T47D (cell line): ENCODE measurements around the gene KHDC4.

Experiments used
- DNase-seq, 2 experiments: peaks; one replicate each; pipeline versions ENCODE4 v3.0.0 to v3.0.0-alpha.2; 2011 to 2012; ENCODE audit warnings: low read depth in 1 of 2, low spot score in 1 of 2
- JUND ChIP-seq: IDR thresholded peaks from 2 replicates; pipeline ENCODE4 v1.6.1; 2012; ENCODE audit warnings: low read depth
- in situ Hi-C: cut with HindIII; loops from 2 replicates; pipeline ENCODE4 v1.10.0; 2016; ENCODE audit warnings: low sequenced_read_pairs, low pct_unique_long_range_greater_than_20kb

KHDC4 gene

DNA sequence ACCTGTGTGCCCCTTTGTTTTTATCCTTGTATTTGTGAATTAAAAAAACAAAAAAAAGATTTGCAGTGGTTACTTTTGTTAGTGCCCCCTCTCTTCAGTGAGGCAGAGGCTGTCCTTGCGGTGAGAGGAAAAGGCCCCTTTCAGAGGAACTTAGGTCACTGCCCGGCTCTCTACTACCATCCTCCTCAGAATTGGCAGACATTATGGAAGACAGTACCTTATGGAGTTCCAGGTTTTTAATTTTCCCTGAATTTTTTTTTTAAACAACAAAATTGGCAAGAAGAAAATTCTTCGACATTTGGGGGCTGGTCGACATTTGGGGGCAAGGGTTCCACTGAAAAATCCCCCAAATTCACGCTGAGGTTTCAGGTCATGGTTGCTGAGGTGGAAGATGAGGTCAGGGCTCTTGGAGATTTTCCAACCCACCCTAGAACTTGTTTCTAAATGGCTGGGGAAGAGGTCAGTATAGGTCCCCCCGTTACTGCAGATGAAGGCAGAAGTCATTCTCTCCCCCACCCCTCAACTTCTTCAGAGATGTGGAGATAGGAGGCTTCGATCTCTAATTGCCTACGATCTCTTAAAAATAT lies 12.5 kb upstream of the KHDC4 start:
- TF ChIP-seq JUND = no peak
- DNase-seq = no peak
- in situ Hi-C loops = no loop called here

DNA sequence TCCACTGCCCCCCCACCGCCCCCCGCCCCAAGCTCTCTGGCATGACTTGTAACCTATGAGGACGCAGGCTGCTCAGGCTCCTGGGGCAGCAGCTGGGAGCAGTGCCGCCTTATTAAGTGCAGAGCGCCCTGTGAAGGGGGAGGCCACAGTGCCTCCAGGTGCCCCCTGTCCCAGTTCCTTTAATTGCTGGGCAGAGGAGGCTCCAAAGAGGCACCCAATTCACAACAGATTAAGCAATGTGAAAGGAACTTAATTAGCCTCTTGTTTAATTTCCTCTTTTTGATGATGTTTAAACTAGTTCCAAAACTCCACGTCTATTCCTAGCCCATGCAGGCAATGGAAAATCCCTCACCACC lies 10.2 kb upstream of the KHDC4 start:
- DNase-seq = no peak
- in situ Hi-C loops = no loop called here

DNA sequence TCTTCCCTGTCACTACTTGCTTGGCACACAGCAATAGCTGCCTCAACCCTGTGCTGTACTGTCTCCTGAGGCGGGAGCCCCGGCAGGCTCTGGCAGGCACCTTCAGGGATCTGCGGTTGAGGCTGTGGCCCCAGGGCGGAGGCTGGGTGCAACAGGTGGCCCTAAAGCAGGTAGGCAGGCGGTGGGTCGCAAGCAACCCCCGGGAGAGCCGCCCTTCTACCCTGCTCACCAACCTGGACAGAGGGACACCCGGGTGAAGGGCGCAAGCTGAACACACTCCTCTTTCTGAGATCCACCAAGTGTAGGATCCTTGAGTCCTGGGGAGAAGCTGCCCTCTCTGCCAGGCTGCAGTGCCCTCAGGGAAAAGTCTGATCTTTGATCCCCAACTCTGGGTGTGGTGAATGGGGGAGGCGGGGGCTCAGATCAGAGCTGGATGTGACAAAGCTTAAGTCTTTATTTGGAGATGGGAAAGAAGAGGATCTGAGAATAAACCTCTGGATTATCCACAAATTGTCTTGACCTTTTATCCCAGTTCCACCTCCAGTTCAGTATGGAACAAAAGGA lies 8.4 kb upstream of the KHDC4 start:
- in situ Hi-C loops = no loop called here

More for the DNA sequence above, 10.2 kb upstream of the KHDC4 start:
- TF ChIP-seq JUND = no peak

DNA sequence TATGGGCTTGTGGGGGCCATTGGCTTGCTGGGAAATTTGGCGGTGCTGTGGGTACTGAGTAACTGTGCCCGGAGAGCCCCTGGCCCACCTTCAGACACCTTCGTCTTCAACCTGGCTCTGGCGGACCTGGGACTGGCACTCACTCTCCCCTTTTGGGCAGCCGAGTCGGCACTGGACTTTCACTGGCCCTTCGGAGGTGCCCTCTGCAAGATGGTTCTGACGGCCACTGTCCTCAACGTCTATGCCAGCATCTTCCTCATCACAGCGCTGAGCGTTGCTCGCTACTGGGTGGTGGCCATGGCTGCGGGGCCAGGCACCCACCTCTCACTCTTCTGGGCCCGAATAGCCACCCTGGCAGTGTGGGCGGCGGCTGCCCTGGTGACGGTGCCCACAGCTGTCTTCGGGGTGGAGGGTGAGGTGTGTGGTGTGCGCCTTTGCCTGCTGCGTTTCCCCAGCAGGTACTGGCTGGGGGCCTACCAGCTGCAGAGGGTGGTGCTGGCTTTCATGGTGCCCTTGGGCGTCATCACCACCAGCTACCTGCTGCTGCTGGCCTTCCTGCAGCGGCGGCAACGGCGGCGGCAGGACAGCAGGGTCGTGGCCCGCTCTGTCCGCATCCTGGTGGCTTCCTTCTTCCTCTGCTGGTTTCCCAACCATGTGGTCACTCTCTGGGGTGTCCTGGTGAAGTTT lies 7.8 kb upstream of the KHDC4 start:
- no peak for TF ChIP-seq JUND
- in situ Hi-C loops = no loop called here
- DNase-seq = no peak

More for the DNA sequence above, 8.4 kb upstream of the KHDC4 start:
- no peak for TF ChIP-seq JUND
- no peak for DNase-seq

DNA sequence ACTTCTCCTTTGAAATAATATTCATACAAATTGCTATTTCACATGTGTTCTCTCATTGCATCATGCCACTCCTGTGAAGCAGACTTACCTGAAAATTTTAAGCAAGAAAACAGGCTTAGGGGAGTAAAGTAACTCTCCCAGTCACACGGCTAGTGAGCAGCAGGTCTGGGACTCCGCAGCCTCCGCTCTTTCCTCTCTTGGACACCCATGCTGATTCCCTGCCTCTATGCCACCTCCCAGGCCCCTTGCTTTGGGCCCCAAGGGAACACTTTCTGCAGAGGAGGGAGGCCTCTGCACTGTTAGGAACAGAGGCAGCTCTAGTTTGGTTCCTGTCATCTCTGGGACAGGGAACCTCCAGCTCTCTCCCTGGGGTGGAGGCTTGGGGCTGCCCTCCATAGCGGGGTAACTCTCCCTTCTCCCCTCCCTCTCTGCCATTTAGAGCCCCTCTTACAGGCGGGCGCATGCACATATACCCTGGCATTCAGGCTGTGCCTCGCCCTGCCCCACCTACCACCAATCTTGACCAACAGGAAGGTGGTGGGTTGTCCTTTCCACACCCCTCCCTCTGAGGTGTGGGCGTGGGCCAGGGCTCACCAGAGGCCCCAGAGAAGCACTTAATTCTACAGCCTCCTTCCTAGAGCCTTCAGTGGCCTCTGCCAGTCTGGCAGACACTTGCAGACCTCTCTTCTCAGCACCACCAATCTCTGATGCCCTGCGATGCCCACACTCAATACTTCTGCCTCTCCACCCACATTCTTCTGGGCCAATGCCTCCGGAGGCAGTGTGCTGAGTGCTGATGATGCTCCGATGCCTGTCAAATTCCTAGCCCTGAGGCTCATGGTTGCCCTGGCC lies 7.0 kb upstream of the KHDC4 start, which contains the start of gene RXFP4:
RXFP4 (plus strand) TSS at position 646 of the 852 bp plus-strand sequence; CDS start at position 718, 72 bp downstream.
- peak in 1 of 2 experiments; percentile 82 for DNase-seq
- no peak for TF ChIP-seq JUND
- in situ Hi-C loops = no loop called here

DNA sequence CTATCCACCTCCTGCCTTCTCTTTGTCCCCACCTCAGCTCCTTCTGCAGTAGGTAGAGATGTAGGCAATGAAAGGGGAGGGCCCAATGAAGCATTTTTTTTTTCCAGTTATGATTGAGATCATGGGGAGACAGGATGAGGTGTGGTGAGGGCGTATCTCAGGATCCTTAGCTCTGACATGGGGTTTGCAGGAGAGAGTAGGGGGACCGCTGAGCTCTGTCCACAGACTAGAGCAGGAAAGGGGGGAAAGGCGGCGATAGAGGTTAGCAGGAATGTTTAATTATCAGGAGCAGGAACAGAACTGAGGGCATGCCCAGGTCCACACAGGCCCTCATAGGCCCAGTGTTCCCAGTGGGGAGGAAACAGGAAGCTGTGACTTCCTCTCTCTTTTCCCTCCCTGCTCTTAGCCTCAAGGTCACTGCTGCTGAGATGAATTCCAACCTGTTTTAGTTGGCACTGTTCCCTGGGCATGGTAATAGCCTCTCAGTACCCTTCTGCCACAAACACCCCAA lies 6.3 kb upstream of the KHDC4 start:
- DNase-seq = peak in 1 of 2 experiments; percentile 84
- in situ Hi-C loops = no loop called here
- TF ChIP-seq JUND = no peak

DNA sequence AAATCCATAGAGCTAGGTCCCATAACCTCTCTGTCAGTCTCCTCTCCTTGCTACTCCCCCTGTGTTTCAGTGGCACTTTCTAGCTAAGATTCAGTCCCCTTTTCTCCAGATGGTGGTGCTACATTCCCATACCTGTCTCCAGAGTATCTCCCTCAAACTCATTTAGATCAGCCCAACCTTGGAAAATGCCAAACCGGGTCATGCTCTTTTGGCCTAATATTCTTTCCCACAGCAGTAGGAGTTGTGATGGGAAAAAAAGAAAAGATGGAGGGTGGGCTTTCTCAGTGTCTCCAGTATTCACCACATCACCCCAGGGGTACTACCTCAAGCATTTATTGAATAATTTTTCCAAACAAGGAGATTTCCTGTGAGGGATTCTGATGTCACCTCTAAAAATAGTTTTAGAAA lies 4.0 kb upstream of the KHDC4 start:
- in situ Hi-C loops = no loop called here
- peak in 1 of 2 experiments; percentile 89 for DNase-seq
- no peak for TF ChIP-seq JUND

DNA sequence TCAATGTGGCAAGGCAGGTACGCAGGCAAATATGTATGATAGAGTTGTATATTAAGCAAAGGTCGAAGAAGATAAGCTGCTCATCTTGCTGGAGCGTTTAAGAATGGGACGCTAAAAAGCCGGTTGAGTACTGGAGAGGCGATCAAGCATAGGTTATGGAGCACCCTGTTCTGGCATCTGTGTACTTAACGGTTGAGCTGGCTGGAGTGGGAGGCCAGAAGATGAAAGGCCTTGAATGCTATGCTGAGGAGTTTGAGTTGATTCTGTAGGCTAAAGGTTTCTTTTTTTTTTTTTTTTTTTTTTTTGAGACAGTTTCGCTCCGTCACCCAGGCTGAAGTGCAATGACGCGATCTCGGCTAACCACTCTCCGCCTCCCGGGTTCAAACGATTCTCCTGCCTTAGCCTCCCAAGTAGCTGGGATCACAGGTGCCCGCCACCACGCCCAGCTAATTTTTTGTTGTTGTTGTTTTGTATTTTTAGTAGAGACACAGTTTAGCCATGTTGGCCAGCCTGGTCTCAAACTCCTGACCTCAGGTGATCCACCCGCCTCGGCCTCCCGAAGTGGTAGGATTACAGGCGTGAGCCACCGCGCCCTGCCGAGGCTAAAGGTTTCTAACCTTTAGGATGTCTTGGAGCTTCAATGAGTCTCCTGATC lies 850 bp upstream of the KHDC4 start:
- in situ Hi-C loops = no loop called here
- no peak for TF ChIP-seq JUND
- DNase-seq = peak in 1 of 2 experiments; percentile 27

DNA sequence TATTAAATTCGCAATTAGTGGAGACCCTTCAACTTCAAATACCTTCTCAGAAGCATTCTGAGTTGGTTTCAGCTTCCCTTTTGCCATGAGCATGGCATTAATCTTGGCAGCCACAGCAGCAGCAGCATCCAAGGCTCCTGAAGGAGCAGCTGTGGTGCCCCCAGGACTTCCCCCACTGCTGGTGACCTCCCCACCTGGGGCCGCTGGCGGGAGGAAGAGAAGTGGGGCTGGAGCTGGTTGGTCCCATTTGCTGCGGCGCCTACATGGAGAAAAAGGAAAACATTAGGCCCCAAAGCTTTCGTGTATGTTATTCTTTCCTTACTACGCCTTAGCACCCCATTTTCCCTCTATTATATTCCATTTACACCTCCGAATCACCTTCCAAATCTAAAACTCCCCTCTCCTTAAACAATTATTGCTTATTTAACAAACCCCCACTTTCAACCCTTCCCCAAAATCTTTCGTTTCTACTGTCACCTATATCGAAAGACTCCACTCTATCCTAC lies 569 bp downstream of the KHDC4 start:
- in situ Hi-C loops = no loop called here
- TF ChIP-seq JUND = no peak
- no peak for DNase-seq

DNA sequence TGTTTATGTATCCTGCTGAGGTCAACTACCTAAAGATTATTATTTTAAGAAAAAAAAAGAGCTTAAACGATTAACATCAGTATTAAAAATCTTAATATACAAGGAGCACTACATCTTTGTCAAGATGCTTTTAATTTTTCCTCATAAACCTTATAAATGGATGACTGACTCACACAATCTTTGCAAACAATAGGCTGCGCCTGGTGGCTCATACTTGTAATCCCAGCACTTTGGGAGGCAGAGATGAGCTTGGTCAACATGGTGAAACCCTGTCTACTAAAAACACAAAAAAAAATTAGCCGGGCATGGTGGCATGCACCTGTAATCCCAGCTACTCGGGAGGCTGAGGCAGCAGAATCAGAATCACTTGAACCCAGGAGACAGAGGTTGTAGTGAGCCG lies 1.7 kb downstream of the KHDC4 start:
- in situ Hi-C loops = no loop called here
- DNase-seq = no peak

DNA sequence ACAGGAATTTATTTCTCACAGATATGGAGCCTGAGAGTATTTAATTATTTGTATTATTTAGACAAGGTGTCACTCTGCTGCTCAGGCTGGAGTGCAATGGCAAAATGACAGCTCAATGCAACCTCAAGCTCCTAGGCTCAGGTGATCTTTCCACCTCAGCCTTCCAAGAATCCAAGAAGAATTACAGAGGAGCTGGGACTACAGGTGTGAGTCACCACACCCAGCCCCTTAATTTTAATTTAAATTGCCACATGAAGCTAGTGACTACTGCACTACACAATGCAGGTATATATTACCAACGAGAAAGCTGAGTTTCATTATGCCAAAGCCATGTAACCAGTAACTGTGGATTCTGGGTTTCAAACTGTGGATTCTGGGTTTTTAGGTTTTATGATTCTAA lies 2.1 kb downstream of the KHDC4 start:
- DNase-seq = no peak
- no peak for TF ChIP-seq JUND
- in situ Hi-C loops = no loop called here

More for the DNA sequence above, 1.7 kb downstream of the KHDC4 start:
- TF ChIP-seq JUND = no peak
